ENCODE data around the gene EFCAB11.

EFCAB11 gene

GRCh38 chr14:89773151-89773550, 181.4 kb downstream of the EFCAB11 start:
- Histone ChIP-seq H3K27me3 (ENCODE audit: insufficient read depth, low read length) (no peaks in the 10 kb centered on the region; the same call in 1 of the 2 replicates), H3K9me2 (ENCODE audit: low read depth, low read length) (no peaks in the 10 kb centered on the region), H3K9ac (ENCODE audit: low read length) (no peak overlapping the region), H3K9me3 (ENCODE audit: low read length) (no peaks in the 10 kb centered on the region), H3F3A (ENCODE audit: insufficient read depth, low read length) (no peaks in the 10 kb centered on the region), H3K4me2 (ENCODE audit: low read length) (peak overlapping the region; percentile 50), H3K79me2 (ENCODE audit: insufficient read depth, low read length) (no peaks in the 10 kb centered on the region), H4K20me1 (ENCODE audit: insufficient read depth, low read length) (no peaks in the 10 kb centered on the region), H3K36me3 (ENCODE audit: insufficient read depth, low read length) (no peaks in the 10 kb centered on the region), H2AFZ (ENCODE audit: low read length) (no peak overlapping the region), H3K4me1 (ENCODE audit: insufficient read depth, low read length, severe bottlenecking) (peaks cover 16% of the 10 kb centered on the region), H3K27ac (ENCODE audit: low read depth, low read length, poor library complexity, severe bottlenecking) (no peak overlapping the region), H3K4me3 (ENCODE audit: low read depth, low read length, poor library complexity, severe bottlenecking) (peak overlapping the region; percentile 21)
- TF ChIP-seq EZH2 (IDR thresholded peaks at IDR 0.05; ENCODE audit: borderline replicate concordance, low read length): no peak
- no peak for TF ChIP-seq CTCF (IDR thresholded peaks at IDR 0.05; ENCODE audit: low read length)

- Histone ChIP-seq H4K20me1 (ENCODE audit: insufficient read depth, low read length) (no peaks in the 10 kb centered on the region), H3F3A (ENCODE audit: insufficient read depth, low read length) (no peaks in the 10 kb centered on the region), H3K4me3 (ENCODE audit: low read depth, low read length, poor library complexity, severe bottlenecking) (no peak overlapping the region), H3K4me2 (ENCODE audit: low read length) (no peak overlapping the region), H3K9ac (ENCODE audit: low read length) (no peak overlapping the region), H2AFZ (ENCODE audit: low read length) (no peak overlapping the region), H3K27ac (ENCODE audit: low read depth, low read length, poor library complexity, severe bottlenecking) (no peak overlapping the region), H3K4me1 (ENCODE audit: insufficient read depth, low read length, severe bottlenecking) (peaks cover 20% of the 10 kb centered on the region), H3K36me3 (ENCODE audit: insufficient read depth, low read length) (no peaks in the 10 kb centered on the region), H3K9me3 (ENCODE audit: low read length) (no peaks in the 10 kb centered on the region), H3K9me2 (ENCODE audit: low read depth, low read length) (no peaks in the 10 kb centered on the region), H3K27me3 (ENCODE audit: insufficient read depth, low read length) (no peaks in the 10 kb centered on the region), H3K79me2 (ENCODE audit: insufficient read depth, low read length) (no peaks in the 10 kb centered on the region)
- TF ChIP-seq EZH2 (IDR thresholded peaks at IDR 0.05; ENCODE audit: borderline replicate concordance, low read length): no peak
- TF ChIP-seq CTCF (IDR thresholded peaks at IDR 0.05; ENCODE audit: low read length): no peak
Measured at GRCh38 chr14:89771251-89771650, 183.3 kb downstream of the EFCAB11 start.

GRCh38 chr14:89767861-89768268, 186.7 kb downstream of the EFCAB11 start:
- H2AFZ ChIP-seq (ENCODE audit: low read length): no peak overlapping the region
- peaks cover 3% of the 10 kb centered on the region for H3K4me1 ChIP-seq (ENCODE audit: insufficient read depth, low read length, severe bottlenecking)
- no peaks in the 10 kb centered on the region for H3K36me3 ChIP-seq (ENCODE audit: insufficient read depth, low read length)
- TF ChIP-seq CTCF (IDR thresholded peaks at IDR 0.05; ENCODE audit: low read length): peak; percentile 81
- no peak for TF ChIP-seq EZH2 (IDR thresholded peaks at IDR 0.05; ENCODE audit: borderline replicate concordance, low read length)
- H3K9me3 ChIP-seq (ENCODE audit: low read length): no peaks in the 10 kb centered on the region
- H3K9me2 ChIP-seq (ENCODE audit: low read depth, low read length): no peaks in the 10 kb centered on the region
- H3K4me2 ChIP-seq (ENCODE audit: low read length): no peak overlapping the region
- no peaks in the 10 kb centered on the region for H3F3A ChIP-seq (ENCODE audit: insufficient read depth, low read length)
- no peaks in the 10 kb centered on the region for H3K27me3 ChIP-seq (ENCODE audit: insufficient read depth, low read length)
- H3K27ac ChIP-seq (ENCODE audit: low read depth, low read length, poor library complexity, severe bottlenecking): no peak overlapping the region
- no peaks in the 10 kb centered on the region for H3K79me2 ChIP-seq (ENCODE audit: insufficient read depth, low read length)
- no peak overlapping the region for H3K9ac ChIP-seq (ENCODE audit: low read length)
- H4K20me1 ChIP-seq (ENCODE audit: insufficient read depth, low read length): no peaks in the 10 kb centered on the region
- H3K4me3 ChIP-seq (ENCODE audit: low read depth, low read length, poor library complexity, severe bottlenecking): no peak overlapping the region
